Epithelial cell of esophagus (primary cell): ENCODE results near the gene F8.

ENCODE experiments used
- DNase-seq: peaks from one replicate; pipeline ENCODE4 v3.0.0; 2010; ENCODE audit warnings: low read depth
- H3K4me3 ChIP-seq: 2 replicates; pipeline ENCODE4 v1.5.1; 2011; ENCODE audit warnings: mild to moderate bottlenecking, low read length, control low read depth
- TF ChIP-seq, protein P1 (sequence below): IDR thresholded peaks from 2 replicates; pipeline ENCODE4 v1.5.1; 2011; ENCODE audit warnings: low read depth, mild to moderate bottlenecking, low read length, control low read depth, inconsistent platforms; ENCODE audit not compliant: insufficient read depth; ENCODE audit errors: missing control alignments

F8 gene

DNA sequence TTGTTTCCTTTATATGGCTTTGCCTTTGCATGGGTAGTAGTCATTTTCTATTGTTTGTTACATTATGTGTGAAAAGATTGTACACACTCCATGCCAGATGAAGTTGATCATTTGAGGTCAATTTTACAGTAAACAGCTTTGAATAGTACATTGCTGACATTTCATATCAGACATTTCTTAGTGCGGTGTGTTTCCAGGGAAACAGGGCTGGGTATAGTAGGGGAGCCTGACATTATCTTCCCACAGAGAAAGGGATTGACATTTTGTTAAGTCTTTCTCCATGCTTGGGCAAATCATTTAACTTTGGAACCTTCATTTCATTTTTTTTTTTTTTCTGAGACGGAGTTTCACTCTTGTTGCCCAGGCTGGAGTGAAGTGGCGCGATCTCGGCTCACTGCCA lies 9.1 kb upstream of the F8 start:
- TF ChIP-seq, protein P1, sequence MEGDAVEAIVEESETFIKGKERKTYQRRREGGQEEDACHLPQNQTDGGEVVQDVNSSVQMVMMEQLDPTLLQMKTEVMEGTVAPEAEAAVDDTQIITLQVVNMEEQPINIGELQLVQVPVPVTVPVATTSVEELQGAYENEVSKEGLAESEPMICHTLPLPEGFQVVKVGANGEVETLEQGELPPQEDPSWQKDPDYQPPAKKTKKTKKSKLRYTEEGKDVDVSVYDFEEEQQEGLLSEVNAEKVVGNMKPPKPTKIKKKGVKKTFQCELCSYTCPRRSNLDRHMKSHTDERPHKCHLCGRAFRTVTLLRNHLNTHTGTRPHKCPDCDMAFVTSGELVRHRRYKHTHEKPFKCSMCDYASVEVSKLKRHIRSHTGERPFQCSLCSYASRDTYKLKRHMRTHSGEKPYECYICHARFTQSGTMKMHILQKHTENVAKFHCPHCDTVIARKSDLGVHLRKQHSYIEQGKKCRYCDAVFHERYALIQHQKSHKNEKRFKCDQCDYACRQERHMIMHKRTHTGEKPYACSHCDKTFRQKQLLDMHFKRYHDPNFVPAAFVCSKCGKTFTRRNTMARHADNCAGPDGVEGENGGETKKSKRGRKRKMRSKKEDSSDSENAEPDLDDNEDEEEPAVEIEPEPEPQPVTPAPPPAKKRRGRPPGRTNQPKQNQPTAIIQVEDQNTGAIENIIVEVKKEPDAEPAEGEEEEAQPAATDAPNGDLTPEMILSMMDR: no peak
- DNase-seq: no peak
- H3K4me3 ChIP-seq: no peak overlapping the region

DNA sequence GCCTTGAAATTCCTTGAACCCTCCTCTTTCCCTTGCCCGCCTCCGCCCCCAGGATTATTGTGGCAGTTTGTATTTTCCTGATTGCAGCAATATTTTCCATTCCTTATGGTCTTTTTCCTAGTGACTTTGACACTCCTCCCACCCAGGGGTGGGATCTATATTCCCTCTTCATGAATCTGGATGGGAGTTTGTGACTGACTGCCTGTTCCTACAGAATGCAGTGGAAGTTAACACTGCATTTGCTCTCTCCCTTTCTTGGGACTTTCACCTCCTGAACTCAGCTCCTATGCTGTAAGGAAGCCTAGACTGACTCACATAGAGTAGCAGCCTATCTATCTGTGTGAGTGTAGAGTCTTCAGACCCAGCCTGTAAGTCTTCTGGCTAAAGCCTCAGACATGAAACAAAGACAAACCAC lies 6.4 kb upstream of the F8 start:
- peak; percentile 20 for DNase-seq
- TF ChIP-seq, protein P1: no peak
- no peak overlapping the region for H3K4me3 ChIP-seq

DNA sequence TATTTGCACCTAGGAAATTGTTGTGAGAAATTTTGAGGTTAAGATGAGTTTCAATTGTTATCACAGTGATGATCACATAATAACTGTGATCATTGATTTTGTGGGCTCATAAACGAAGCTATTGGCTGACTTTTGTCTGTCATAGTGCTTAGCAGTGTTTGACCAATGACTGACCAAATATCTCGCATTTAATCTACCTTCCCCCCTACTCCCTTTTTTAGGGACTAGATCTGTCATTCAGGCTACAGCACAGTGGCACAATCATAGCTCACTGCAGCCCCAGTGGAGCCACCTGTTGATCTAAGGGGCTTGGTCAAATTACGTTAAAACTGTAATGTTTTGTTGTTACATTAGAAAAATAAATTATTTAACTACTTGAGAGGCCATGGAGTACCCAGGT lies 5.6 kb upstream of the F8 start:
- H3K4me3 ChIP-seq: peak overlapping the region; percentile 79
- TF ChIP-seq, protein P1: no peak
- DNase-seq: no peak

- peak overlapping the region; percentile 79 for H3K4me3 ChIP-seq
- TF ChIP-seq, protein P1: no peak
- peak; percentile 61 for DNase-seq
Measured at GRCh38 chrX:155027509-155028066, 5.1 kb upstream of the F8 start.

GRCh38 chrX:155026727-155027508 lies 4.4 kb upstream of the F8 start, which contains the start of gene FUNDC2:
FUNDC2 (plus strand) TSS chrX:155026844; CDS start chrX:155026939, 95 bp downstream.
- TF ChIP-seq, protein P1: no peak
- DNase-seq: peak; percentile 91
- H3K4me3 ChIP-seq: peak within 1 kb of the TSS; percentile 79

DNA sequence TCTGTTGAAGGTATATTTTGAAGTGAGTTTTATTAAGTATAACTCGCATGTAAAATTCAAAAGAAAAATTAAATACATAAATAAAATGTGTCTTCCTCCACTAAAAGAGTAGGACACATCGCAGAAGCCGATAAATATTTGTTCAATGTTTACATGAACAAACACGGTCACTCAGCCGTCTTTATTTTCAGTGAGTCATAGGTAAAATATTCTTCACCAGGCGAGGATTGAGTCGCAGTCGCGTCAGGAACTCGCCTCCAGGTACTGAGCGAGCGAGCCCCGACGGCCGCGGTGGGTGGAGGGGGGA lies 3.9 kb upstream of the F8 start:
- TF ChIP-seq, protein P1: no peak
- DNase-seq: no peak
- H3K4me3 ChIP-seq: peak overlapping the region; percentile 79
